ENCODE data around the gene H3-3A.
A peak's percentile ranks its signal among the peaks of the same experiment; 100 is the strongest.

Gene H3-3A
- long read RNA-seq, transcript H3F3A-203 (4 exons, 1,088 nt), result major isoform, 337 of 342 reads
- long read RNA-seq, partial matches to known transcripts, result 0 of 342 reads
- long read RNA-seq, other reads (novel, unspliced or antisense), result 5 of 342 reads

DNA sequence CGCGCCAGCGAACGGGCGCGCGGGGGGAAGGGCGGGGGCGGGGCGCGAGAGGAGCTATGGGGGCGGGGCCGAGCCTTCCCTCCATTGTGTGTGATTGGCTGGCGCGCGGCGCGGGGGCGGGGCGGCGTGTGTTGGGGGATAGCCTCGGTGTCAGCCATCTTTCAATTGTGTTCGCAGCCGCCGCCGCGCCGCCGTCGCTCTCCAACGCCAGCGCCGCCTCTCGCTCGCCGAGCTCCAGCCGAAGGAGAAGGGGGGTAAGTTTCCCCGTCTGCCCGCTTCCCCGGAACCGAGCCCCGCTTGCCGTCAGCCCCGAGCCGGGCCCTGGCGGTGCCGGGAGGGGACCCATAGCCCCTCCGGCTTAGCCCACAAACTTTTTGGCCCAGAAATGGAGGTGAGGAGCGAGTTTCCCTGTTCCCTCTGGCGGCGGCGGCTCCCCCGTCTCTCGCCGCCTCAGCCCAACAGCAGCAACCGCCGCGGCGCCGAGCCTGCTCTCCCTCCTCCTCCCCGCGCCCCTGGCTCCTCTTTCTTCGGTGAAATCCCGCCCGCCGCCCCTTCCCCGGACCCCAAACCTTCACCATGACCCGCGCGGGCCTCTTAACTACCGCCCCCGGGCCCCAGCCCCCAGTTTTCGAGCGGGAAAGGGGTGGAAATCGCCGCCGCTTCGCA, at the start of gene H3-3A:
TSS of gene H3-3A (plus strand) at position 159 of the 666 bp plus-strand sequence. CDS start 1,636 bp downstream, outside the sequence.
- TF ChIP-seq POLR2AphosphoS5 (IDR thresholded peaks at IDR 0.05; ENCODE audit: low read depth), result peak; percentile 69; the same call in 1 of the 2 replicates
- TF ChIP-seq, protein P1, sequence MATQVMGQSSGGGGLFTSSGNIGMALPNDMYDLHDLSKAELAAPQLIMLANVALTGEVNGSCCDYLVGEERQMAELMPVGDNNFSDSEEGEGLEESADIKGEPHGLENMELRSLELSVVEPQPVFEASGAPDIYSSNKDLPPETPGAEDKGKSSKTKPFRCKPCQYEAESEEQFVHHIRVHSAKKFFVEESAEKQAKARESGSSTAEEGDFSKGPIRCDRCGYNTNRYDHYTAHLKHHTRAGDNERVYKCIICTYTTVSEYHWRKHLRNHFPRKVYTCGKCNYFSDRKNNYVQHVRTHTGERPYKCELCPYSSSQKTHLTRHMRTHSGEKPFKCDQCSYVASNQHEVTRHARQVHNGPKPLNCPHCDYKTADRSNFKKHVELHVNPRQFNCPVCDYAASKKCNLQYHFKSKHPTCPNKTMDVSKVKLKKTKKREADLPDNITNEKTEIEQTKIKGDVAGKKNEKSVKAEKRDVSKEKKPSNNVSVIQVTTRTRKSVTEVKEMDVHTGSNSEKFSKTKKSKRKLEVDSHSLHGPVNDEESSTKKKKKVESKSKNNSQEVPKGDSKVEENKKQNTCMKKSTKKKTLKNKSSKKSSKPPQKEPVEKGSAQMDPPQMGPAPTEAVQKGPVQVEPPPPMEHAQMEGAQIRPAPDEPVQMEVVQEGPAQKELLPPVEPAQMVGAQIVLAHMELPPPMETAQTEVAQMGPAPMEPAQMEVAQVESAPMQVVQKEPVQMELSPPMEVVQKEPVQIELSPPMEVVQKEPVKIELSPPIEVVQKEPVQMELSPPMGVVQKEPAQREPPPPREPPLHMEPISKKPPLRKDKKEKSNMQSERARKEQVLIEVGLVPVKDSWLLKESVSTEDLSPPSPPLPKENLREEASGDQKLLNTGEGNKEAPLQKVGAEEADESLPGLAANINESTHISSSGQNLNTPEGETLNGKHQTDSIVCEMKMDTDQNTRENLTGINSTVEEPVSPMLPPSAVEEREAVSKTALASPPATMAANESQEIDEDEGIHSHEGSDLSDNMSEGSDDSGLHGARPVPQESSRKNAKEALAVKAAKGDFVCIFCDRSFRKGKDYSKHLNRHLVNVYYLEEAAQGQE (IDR thresholded peaks at IDR 0.05; ENCODE audit: insufficient replicate concordance, low read depth), result peak; percentile 50
- no peak for TF ChIP-seq CTCF (IDR thresholded peaks at IDR 0.05; ENCODE audit: insufficient read depth, low read length)
- Histone ChIP-seq H3K4me3 (replicated peaks; ENCODE audit: insufficient read depth, low read length) (peak within 1 kb of the TSS; percentile 66), H3K27me3 (ENCODE audit: insufficient read depth, poor library complexity, severe bottlenecking) (no peaks in the 10 kb centered on the region), H3K27ac (replicated peaks) (peak within 1 kb of the TSS; percentile 98)
- DNase-seq (ENCODE audit: low read depth in 1 of 2, low spot score in 1 of 2), result peak; percentile 74 to 97

DNA sequence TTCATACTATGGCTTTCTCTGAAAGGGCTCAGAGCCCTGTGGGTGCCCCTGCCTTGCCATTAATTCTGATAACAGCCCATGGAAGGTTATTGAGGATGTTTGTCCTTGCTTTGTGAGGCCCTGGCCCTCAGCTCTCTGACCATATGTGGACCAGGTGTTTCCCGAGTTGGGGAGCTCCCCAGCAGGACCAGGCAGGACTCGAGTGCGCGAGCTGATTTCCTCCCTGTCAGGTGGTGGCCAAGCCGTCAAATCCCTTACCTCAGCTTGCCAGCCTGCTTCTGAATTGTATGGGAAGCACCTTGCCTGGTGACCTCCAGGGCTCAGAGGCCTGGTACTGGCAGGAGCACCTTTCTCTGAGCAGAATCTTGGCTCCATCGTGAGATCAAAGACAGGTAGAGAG, 45.4 kb upstream of the H3-3A start:
- TF ChIP-seq POLR2AphosphoS5 (IDR thresholded peaks at IDR 0.05; ENCODE audit: low read depth) (no peak), GABPA (IDR thresholded peaks at IDR 0.05; ENCODE audit: low read depth) (no peak), CTCF (IDR thresholded peaks at IDR 0.05; ENCODE audit: insufficient read depth, low read length) (no peak), SPI1 (IDR thresholded peaks at IDR 0.05; ENCODE audit: borderline replicate concordance, low read depth) (no peak)
- TF ChIP-seq, protein P1 (IDR thresholded peaks at IDR 0.05; ENCODE audit: insufficient replicate concordance, low read depth), result no peak
- Histone ChIP-seq H3K4me3 (replicated peaks; ENCODE audit: insufficient read depth, low read length) (no peak overlapping the region), H3K27ac (replicated peaks) (no peak overlapping the region), H3K27me3 (ENCODE audit: insufficient read depth, poor library complexity, severe bottlenecking) (no peaks in the 10 kb centered on the region)
- no peak for DNase-seq (ENCODE audit: low read depth in 1 of 2, low spot score in 1 of 2)

DNA sequence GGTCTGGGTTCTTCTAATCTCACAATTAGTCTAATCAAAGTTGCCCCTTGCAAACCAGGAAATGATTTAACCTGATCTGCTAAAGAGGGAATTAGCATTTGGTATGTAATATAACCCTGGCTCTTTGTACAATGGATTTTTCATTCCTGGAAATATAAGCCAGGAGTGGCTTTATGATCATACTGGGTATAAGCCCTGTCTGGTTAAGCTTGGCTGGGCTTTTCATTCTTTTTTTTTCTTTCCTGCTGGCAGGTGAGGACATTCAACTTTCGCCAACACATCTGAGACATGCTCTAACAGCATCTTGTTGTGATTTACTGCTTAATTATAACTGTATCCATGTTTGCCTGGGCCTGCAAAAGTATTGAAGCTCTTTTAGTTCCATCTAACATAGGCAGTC, 42.9 kb upstream of the H3-3A start:
- Histone ChIP-seq H3K27me3 (ENCODE audit: insufficient read depth, poor library complexity, severe bottlenecking) (no peaks in the 10 kb centered on the region), H3K27ac (replicated peaks) (no peak overlapping the region), H3K4me3 (replicated peaks; ENCODE audit: insufficient read depth, low read length) (no peak overlapping the region)
- TF ChIP-seq SPI1 (IDR thresholded peaks at IDR 0.05; ENCODE audit: borderline replicate concordance, low read depth), result no peak
- DNase-seq (ENCODE audit: low read depth in 1 of 2, low spot score in 1 of 2), result no peak

GRCh38 chr1:226021401-226021800, 41.1 kb upstream of the H3-3A start:
- Histone ChIP-seq H3K27ac (replicated peaks) (no peak overlapping the region), H3K4me3 (replicated peaks; ENCODE audit: insufficient read depth, low read length) (no peak overlapping the region), H3K27me3 (ENCODE audit: insufficient read depth, poor library complexity, severe bottlenecking) (no peaks in the 10 kb centered on the region)
- DNase-seq (ENCODE audit: low read depth in 1 of 2, low spot score in 1 of 2), result no peak
- TF ChIP-seq, protein P1 (IDR thresholded peaks at IDR 0.05; ENCODE audit: insufficient replicate concordance, low read depth), result no peak
- TF ChIP-seq GABPA (IDR thresholded peaks at IDR 0.05; ENCODE audit: low read depth) (no peak), POLR2AphosphoS5 (IDR thresholded peaks at IDR 0.05; ENCODE audit: low read depth) (no peak), CTCF (IDR thresholded peaks at IDR 0.05; ENCODE audit: insufficient read depth, low read length) (no peak), SPI1 (IDR thresholded peaks at IDR 0.05; ENCODE audit: borderline replicate concordance, low read depth) (no peak)

All from HL-60 (cell line).